ENCODE data around the gene MLXIP. TPM values are rescaled to one million over a fixed set of nuclear protein-coding genes. Genes with fewer than 3 reads are reported as not detected.

MLXIP gene
- total and polyA plus RNA-seq, 2 of the 13 experiments (the other 11 are each of a cell fraction or from before 2014, with no cell fraction given) = 5.3 to 6.7 TPM

- TF ChIP-seq, protein P1, sequence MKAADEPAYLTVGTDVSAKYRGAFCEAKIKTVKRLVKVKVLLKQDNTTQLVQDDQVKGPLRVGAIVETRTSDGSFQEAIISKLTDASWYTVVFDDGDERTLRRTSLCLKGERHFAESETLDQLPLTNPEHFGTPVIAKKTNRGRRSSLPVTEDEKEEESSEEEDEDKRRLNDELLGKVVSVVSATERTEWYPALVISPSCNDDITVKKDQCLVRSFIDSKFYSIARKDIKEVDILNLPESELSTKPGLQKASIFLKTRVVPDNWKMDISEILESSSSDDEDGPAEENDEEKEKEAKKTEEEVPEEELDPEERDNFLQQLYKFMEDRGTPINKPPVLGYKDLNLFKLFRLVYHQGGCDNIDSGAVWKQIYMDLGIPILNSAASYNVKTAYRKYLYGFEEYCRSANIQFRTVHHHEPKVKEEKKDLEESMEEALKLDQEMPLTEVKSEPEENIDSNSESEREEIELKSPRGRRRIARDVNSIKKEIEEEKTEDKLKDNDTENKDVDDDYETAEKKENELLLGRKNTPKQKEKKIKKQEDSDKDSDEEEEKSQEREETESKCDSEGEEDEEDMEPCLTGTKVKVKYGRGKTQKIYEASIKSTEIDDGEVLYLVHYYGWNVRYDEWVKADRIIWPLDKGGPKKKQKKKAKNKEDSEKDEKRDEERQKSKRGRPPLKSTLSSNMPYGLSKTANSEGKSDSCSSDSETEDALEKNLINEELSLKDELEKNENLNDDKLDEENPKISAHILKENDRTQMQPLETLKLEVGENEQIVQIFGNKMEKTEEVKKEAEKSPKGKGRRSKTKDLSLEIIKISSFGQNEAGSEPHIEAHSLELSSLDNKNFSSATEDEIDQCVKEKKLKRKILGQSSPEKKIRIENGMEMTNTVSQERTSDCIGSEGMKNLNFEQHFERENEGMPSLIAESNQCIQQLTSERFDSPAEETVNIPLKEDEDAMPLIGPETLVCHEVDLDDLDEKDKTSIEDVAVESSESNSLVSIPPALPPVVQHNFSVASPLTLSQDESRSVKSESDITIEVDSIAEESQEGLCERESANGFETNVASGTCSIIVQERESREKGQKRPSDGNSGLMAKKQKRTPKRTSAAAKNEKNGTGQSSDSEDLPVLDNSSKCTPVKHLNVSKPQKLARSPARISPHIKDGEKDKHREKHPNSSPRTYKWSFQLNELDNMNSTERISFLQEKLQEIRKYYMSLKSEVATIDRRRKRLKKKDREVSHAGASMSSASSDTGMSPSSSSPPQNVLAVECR (CRISPR knock-in tag; IDR thresholded peaks at IDR 0.05; ENCODE audit: borderline replicate concordance) = no peak
- no peak for TF ChIP-seq NR3C1 (CRISPR knock-in tag; IDR thresholded peaks at IDR 0.05)
- no peak for TF ChIP-seq TCF12 (IDR thresholded peaks at IDR 0.05)
- 0 out of 2 replicates have a peak, but pooled peaks have one; percentile 37 for TF ChIP-seq TCF12 (CRISPR knock-in tag; IDR thresholded peaks at IDR 0.05)
- peak; percentile 5; the same call in 1 of the 2 replicates for TF ChIP-seq GABPA (IDR thresholded peaks at IDR 0.05; ENCODE audit: low read depth, low read length)
- peak; percentile 39; the same call in 1 of the 2 replicates for TF ChIP-seq GABPA (CRISPR knock-in tag; IDR thresholded peaks at IDR 0.05; ENCODE audit: low read depth)
- TF ChIP-seq HDAC2 (CRISPR knock-in tag; IDR thresholded peaks at IDR 0.05) = no peak; the same call in 1 of the 2 replicates
- TF ChIP-seq FOXM1 (CRISPR knock-in tag; IDR thresholded peaks at IDR 0.05) = no peak
- no peak for TF ChIP-seq GABPB1 (CRISPR knock-in tag; IDR thresholded peaks at IDR 0.05)
- TF ChIP-seq FOXC1 (CRISPR knock-in tag; IDR thresholded peaks at IDR 0.05; ENCODE audit: borderline replicate concordance) = no peak
- TF ChIP-seq ZNF652 (CRISPR knock-in tag; IDR thresholded peaks at IDR 0.05; ENCODE audit: borderline replicate concordance, low read depth) = no peak
- no peak for TF ChIP-seq RFX1 (IDR thresholded peaks at IDR 0.05)
- no peak for TF ChIP-seq SIN3B (IDR thresholded peaks at IDR 0.05; ENCODE audit: low read length)
- TF ChIP-seq MXD1 (CRISPR knock-in tag; IDR thresholded peaks at IDR 0.05) = no peak
- no peak; the same call in 1 of the 2 replicates for TF ChIP-seq POGZ (CRISPR knock-in tag; IDR thresholded peaks at IDR 0.05)
- no peak for TF ChIP-seq ZBTB1 (CRISPR knock-in tag; IDR thresholded peaks at IDR 0.05; ENCODE audit: borderline replicate concordance)
- no peak for TF ChIP-seq KLF12 (CRISPR knock-in tag; IDR thresholded peaks at IDR 0.05; ENCODE audit: borderline replicate concordance)
- no peak for TF ChIP-seq NBN (conservative IDR thresholded peaks at IDR 0.05)
- 0 out of 2 replicates have a peak, but pooled peaks have one; percentile 56 for TF ChIP-seq ZNF546 (CRISPR knock-in tag; conservative IDR thresholded peaks at IDR 0.05)
- TF ChIP-seq ZNF292 (CRISPR knock-in tag; IDR thresholded peaks at IDR 0.05; ENCODE audit: borderline replicate concordance, low read depth) = 0 out of 2 replicates have a peak, but pooled peaks have one; percentile 48
- TF ChIP-seq, protein P2, sequence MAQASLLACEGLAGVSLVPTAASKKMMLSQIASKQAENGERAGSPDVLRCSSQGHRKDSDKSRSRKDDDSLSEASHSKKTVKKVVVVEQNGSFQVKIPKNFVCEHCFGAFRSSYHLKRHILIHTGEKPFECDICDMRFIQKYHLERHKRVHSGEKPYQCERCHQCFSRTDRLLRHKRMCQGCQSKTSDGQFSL (CRISPR knock-in tag; IDR thresholded peaks at IDR 0.05) = no peak
- TF ChIP-seq ZNF512 (CRISPR knock-in tag; IDR thresholded peaks at IDR 0.05) = no peak
- no peak for TF ChIP-seq TP53 (CRISPR knock-in tag; conservative IDR thresholded peaks at IDR 0.05)
These were observed 15.5 kb upstream of the MLXIP start (continued) for GRCh38 chr12:122062832-122063693.
